HG03025 (cell line): ENCODE results near the gene KRTAP3-3.
"Not testable (repeated sequence)": the region's sequence is repeated elsewhere in the genome, so short reads cannot be mapped to it uniquely, and the experiment has no call there.

Source experiments
- ATAC-seq: cut with Tn5 transposase; IDR thresholded peaks from one replicate; pipeline ENCODE4 v1.9.1; 2021; ENCODE audit warnings: mild to moderate bottlenecking, moderate library complexity; ENCODE audit not compliant: unreplicated experiment, low FRiP score

The KRTAP3-3 gene

DNA sequence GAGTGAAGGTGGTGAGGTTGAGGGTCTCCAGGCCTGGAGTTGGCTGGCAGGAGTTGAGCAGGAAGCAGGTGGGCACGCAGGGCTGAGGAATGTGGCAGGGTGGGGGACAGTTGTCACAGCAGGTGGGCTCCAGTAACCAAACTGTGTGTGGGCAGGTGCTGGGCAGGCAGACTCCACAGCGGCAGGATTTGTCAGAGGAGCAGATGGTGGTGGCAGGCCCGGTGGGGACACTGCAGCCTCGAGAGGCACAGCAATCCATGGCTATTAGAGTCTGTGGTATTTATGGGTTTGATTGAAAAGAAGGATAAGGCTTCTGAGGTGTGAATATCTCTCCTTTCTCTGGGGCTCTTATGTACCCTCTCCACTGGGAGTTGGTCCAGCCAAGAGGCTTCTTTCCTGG lies at the start of gene KRTAP3-3:
TSS of gene KRTAP3-3 (minus strand) at position 326 of the 400 bp plus-strand sequence. CDS start at position 259, 67 bp downstream.
- ATAC-seq: no peak

DNA sequence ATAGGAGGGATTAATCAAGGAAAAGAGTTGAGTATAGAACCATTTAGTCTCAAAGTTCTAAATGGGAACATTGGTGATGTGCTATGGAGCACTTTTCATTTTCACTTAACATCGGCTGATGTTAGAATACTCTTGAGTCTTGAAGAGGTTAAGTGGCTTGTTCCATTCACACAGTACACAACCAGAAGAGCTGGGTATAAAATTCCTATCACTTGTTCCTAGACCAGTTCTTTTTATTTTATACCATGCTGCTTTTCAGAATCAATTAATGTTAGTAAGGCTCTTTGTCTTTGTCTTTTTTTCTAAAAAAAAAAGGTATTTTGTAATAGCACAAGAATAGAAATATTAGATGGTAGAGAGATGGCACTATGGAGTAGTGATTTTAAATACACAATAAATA lies 49.0 kb upstream of the KRTAP3-3 start:
- ATAC-seq: no peak

DNA sequence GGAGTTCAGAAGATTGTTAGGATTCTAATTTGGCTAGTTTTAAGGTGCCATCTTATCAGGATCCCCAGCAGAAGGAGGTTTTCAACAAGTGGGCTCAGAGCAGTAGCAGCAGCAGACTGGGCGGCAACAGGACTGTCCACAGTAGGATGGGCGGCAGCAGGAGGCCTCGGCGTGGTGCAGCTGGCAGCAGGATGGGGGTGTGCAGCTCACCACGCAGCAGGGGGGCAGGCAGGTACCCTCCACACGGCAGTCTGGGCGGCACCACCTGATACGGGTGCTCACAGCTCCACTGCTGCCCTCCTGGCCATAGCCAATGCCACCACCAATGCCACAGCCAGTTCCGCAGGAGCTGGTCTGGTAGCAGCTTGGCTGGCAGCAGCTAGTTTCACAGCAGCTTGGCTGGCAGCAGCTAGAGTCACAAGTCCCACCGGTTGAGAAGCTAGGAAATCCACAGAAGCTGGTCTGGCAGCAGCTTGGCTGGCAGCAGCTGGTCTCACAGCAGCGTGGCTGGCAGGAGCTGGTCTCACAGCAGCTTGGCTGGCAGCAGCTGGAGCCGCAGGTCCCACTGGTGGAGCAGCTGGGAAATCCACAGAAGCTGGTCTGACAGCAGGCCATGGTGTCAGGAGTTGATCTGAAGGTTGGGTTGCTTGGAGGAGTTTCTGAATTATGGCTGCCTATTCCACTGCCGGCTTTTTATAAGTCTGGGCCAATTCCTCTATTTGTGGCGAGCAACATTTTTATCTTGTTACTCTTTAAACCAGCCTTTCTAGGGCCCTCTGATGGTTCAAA lies 47.0 kb upstream of the KRTAP3-3 start, which contains the start of gene KRTAP1-1:
TSS of gene KRTAP1-1 (minus strand) at position 668 of the 789 bp plus-strand sequence. CDS start at position 615, 53 bp downstream.
- ATAC-seq: not testable (repeated sequence)

DNA sequence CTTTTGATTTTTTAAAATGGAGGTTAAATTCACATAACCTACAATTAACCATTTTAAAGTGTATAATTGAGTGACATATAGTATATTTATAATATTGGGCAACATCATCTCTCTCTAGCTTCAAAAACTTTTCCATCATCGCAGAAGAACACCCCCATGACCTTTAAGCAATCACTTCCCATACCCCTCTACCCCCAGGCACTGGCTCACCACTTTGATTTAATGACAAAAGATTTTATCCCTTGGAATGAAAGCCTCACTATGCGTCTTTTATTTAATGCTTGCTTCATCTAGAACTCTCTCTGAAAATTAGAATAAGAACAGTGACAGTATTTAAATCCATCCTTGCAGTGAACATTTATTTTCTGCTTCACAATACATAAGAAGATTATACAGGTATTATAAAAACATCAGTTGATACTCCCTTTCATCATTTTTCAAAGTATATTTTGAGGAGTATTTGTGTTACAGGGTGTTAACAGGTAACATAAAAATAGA lies 43.9 kb upstream of the KRTAP3-3 start:
- ATAC-seq: no peak

DNA sequence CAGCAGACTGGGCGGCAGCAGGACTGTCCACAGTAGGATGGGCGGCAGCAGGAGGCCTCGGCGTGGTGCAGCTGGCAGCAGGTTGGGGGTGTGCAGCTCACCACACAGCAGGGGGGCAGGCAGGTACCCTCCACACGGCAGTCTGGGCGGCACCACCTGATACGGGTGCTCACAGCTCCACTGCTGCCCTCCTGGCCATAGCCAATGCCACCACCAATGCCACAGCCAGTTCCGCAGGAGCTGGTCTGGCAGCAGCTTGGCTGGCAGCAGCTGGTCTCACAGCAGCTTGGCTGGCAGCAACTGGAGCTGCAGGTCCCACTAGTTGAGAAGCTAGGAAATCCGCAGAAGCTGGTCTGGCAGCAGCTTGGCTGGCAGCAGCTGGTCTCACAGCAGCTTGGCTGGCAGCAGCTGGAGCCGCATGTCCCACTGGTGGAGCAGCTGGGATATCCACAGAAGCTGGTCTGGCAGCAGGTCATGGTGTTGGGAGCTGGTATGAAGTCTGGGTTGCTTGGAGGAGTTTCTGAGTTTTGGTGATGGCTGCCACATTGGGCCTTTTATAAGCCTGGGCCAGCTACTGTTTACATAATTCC lies 40.5 kb upstream of the KRTAP3-3 start, which contains the start of gene KRTAP1-3:
TSS of gene KRTAP1-3 (minus strand) at position 529 of the 590 bp plus-strand sequence. CDS start at position 476, 53 bp downstream.
- ATAC-seq: not testable (repeated sequence)

DNA sequence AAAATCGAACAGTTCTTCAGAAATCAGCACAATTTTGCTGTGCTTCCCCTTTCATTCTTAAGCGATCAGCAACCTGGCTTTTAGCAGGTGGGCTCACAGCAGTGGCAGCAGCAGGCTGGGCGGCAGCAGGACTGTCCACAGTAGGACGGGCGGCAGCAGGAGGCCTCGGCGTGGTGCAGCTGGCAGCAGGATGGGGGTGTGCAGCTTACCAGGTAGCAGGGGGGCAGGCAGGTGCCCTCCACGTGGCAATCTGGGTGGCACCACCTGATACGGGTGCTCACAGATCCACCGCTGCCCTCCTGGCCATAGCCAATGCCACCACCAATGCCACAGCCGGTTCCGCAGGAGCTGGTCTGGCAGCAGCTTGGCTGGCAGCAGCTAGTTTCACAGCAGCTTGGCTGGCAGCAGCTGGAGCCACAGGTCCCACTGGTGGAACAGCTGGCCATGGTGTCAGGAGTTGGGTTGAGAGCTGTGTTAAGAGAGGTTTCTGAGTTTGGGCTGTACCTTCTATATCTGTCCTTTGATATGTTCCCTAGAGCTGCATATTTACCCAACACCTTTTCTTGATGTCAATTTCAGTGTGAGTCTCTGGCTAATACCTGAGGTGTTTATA lies 35.8 kb upstream of the KRTAP3-3 start, which contains the start of gene KRTAP1-4:
TSS of gene KRTAP1-4 (minus strand) at position 563 of the 613 bp plus-strand sequence. CDS start at position 446, 117 bp downstream.
- no peak for ATAC-seq

DNA sequence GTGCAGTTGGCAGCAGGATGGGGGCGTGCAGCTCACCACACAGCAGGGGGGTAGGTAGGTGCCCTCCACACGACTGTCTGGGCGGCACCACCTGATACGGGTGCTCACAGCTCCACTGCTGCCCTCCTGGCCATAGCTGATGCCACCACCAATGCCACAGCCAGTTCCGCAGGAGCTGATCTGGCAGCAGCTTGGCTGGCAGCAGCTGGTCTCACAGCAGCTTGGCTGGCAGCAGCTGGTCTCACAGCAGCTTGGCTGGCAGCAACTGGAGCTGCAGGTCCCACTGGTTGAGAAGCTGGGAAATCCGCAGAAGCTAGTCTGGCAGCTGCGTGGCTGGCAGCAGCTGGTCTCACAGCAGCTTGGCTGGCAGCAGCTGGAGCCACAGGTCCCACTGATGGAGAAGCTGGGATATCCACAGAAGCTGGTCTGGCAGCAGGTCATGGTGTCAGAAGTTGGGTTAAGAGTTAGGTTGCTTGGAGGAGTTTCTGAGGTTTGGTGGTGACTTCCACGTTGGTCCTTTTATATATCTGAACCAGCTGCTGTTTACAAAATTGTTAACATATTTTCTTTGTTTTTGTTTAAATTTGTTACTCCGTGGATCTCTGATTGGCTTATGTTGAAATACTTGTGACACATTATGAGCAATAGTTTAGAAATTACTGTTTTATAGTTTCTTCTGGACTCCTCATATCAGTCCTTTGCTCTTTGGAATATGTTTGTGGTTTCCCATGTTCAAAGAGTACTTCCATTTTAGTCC lies 32.9 kb upstream of the KRTAP3-3 start, which contains the start of gene KRTAP1-5:
TSS of gene KRTAP1-5 (minus strand) at position 494 of the 757 bp plus-strand sequence. CDS start at position 441, 53 bp downstream.
- ATAC-seq: no peak

DNA sequence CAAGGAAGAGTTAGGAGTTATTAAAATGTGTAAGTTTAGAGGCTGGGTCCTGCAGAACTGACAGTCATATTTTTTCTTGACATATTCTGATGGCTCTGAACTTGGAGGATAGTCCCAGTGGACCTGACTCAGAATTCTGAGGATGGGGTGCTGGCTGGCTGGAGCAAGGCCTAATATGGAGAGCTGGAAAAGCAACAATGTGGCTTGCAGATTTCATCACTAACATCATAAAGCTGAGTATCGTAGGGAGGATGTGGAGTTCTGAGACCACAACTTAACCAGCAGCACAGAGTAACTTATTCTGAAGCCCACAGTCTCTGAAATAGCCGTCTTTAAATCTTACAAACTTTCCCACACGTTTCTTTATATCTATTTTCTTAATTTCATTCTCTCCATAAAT lies 30.7 kb upstream of the KRTAP3-3 start:
- no peak for ATAC-seq

DNA sequence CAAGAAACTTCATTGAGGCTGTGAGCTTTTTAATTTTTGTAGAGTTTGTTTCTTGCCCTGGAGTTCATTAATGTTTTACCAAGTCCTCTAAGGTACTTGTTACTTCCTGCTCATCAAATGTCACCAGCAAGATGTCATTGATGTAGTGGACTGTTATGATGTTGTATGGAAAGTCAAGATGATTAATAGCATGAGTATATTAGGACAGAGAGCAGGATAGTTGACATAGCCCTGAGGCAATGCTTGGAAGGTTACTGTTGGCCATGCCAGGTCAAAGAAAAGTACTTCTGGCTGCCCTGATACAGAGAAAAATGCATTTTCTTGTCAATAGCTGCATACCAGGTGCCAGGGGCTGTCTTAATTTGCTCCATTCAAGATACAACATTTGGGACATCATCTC lies 26.4 kb upstream of the KRTAP3-3 start:
- no peak for ATAC-seq

DNA sequence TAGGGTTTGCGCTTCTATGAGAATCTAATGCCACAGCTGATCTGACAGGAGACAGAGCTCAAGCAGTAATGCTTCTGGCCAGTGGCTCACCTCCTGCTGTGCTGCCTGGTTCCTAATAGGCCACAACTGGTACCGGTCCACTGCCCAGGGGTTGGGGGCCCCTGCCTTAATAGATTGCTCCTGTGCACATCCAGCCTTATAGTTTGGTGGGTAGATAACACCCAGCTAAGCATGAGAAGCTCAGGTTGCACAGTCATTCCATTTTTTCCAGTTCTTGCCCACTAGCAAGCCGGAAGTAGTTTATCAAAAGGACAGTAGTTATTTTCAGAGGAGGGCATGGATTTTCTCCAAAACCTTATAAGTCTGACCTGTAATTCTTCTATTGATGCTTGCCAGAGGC lies 25.5 kb upstream of the KRTAP3-3 start:
- no peak for ATAC-seq

DNA sequence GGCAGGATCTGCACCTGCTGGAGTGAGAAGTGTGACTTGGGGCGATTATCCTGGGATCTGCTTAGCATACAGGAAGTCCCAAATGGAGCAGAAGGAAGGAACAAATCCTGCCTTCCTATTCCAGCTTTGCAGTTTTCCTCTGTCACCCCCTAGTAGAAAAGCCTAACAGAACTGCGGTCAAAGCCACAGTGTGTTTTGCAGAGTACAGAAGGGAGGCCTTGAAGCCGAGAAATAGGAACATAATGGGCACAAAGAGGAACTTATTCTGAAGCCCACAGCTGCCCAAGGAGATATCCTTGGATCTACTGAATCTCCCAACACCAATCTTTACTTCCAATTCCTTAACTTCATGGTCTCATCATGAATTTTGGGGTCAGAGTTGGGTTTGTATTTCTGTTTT lies 24.6 kb upstream of the KRTAP3-3 start:
- no peak for ATAC-seq

DNA sequence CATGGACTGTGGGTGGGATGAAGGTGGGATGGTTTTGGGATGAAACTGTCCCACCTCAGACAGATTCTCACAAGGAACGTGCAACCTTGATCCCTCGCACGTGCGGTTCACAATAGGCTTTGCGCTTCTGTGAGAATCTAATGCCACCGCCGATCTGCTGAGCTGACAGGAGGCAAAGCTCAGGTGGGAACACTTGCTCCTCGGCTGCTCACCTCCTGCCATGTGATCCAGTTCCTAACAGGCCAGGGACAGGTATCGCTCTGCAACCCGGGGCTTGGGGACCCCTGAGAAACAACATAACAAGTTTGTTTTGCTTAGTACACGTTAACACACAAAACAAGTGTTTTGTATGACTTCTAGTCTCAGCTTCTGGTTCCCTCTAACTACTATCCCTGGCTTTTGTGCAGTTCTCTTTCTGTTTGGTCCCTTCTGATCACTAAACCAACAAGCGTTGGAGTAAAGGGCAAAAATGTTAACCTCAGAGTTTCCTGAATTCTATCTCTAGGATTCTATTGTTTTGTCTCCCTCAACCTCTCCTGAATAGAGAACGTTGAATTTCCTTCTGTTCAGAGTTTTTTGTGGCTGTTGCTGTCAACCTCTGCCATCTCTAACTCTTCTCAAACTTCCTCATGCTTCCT lies 22.7 kb upstream of the KRTAP3-3 start:
- no peak for ATAC-seq

DNA sequence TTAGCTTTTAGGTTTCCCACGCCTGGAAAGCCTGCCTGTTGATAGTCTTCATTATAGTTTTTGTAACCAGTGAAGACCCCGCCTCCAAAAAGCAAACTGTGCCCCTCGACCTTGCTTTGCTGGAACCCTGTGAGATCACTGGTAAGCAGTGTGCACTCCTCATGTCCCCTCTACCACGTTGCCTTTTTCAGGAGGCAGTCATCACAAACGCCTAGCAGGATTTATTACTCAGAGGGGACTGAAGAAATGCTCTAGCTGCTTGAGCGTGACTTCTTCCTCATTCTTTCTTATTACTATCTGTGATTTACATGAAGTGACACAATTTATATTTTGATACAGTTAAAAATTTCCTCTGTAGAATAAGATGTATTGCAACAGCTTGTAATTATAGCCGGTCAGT lies 21.5 kb upstream of the KRTAP3-3 start:
- ATAC-seq: no peak

DNA sequence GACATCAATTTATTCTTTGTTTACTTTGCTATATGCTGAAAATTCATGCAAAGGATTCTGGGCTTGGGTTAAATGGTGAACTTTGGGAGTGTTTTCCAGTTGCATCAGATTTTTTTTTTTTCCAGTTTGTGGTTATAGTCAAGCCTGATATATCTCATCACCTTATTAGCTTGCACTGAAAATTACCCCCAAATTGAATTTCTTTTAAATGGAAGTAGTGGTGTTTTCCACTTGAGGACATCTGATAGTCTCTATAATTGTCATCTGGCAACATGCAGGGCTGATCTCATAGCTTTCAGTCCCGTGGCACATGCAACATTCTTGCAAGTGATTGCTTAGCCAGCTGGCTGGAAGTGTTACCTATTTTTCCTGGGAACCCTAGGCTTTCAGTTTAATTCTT lies 19.6 kb upstream of the KRTAP3-3 start:
- no peak for ATAC-seq

DNA sequence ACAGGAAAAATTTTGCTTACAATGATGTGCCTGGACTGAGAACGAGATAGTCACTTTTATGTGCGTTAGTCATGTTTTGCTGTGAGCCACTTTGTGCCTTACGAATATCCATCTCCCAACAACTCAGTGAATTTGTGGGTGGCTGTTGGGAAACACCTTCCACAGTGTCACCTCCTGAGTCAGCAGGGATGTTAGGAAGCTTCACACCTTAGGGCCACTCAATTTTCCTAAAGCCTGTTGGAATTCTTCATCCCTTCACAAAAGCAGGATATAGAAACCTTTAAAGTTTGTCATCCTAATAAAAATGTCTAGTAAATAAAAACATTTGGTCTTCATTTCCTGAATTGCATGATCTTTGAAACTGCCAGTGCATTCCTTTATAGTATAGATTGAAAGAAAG lies 19.2 kb upstream of the KRTAP3-3 start:
- no peak for ATAC-seq

DNA sequence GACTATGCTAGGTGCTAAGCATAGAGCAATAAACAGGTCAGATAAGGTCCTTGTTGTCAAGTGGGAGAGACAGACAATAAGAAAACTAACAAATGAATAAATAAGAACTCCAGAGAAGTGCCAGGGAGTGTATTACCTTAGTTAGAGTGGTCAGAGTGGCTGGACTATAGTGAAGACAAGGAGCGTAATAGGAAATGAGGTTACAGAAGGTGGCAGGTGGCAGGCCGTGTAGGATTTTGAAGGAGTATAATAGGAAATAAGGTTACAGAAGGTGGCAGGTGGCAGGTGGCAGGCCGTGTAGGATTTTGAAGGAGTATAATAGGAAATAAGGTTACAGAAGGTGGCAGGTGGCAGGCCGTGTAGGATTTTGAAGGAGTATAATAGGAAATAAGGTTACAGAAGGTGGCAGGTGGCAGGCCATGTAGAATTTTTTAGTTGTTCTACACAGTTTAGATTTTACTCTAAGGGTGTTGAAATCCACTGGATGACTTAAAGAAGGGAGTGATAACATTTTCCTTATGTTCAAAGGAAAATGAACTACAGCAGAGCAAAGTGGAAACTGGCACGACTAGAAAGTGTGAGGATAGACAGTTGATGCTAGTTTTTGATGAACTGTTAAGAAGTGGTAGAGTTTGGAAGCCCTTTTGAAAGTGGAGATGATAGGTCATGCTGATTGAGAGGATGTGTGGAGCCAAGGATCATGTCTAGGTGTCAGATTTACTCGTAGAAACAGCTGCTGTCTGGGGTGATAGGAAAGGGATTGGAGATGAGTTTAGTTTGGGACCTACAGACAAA lies 18.6 kb upstream of the KRTAP3-3 start:
- no peak for ATAC-seq

DNA sequence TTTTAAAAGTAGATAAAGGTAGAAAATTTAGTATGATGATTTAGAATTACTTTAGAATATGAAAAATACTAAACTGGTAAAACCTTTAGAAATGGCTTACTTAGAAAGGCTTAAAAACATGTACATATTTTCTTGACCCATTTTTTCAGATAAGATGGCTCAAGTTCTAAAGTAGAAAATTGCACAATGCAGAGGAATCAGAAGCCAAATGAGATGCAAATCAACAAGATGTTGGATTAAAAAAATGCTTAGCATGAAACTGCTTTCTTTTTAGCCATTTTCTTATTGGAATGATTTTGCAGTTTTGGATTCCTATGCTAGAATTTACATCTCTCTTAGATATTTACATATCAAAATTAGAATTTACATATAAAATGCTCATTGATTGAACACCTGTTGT lies 16.5 kb upstream of the KRTAP3-3 start:
- no peak for ATAC-seq

DNA sequence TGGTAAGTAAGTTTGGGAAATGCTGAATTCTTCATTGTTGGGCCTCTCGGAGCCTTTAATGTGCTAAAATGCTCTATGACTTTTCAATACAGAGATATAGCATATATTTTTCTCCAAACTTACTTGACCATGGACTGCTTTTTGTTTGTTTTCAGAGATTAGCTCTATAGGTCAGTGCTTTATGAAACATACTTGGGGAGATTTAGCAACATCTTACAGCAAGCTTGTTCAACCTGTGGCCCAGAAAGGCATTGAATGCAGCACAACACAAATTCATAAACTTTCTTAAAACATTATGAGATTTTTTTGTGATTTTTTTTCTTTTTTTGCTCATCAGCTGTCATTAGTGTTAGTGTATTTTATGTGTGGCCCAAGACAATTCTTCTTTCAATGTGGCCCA lies 16.0 kb upstream of the KRTAP3-3 start:
- no peak for ATAC-seq

DNA sequence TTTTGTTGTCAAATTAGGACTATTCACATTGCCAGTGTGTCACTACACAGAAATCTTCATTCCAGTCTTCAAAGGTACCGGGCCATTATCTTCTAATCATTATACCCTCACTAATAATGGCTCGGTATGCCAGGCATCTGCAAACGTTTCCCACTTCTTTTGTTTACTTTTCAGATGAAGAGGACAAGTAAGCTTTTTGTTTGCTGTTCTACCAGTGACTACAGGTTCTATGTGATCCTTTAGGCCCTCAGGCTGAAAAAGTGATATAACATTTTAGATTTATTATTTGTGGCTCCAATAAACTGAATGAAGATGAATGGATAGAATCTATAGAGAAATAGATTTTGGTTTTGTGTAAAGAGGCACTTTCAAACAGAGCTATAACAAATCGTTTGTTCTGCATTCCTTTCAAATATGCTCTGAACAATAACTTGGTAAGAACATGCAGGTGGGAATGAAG lies 15.4 kb upstream of the KRTAP3-3 start:
- no peak for ATAC-seq
